ENCODE data around the gene IFT88.

IFT88 gene

DNA sequence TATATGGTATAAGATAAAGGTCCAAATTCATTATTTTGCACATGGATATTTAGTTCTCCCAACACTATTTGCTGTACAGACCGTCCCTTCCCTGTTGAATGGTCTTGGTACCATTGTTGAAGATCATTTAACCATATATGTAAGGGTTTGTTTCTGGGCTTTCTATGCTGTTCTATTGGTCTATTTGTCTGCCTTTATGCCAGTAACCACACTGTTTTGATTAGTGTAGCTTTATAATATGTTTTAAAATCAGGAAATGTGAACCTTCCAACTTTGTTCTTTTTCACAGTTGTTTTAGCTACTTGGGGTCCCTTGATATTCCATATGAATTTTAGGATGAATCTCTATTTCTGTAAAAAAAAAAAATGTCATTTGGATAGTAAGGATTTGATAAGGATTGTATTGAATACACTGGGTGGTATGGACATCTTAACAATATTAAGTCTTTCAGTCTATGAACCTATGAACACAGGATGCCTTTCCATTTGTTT, 16.9 kb downstream of the IFT88 start:
- no peaks in the 10 kb centered on the region for H3K9me3 ChIP-seq (ENCODE audit: insufficient read depth, low read depth, low read length)
- no peak overlapping the region for H3K18ac ChIP-seq (ENCODE audit: low read length)
- H4K12ac ChIP-seq (ENCODE audit: low read depth, low read length) = no peak overlapping the region
- H3K27me3 ChIP-seq (ENCODE audit: insufficient read depth, low read length) = no peaks in the 10 kb centered on the region
- H4K91ac ChIP-seq (ENCODE audit: low read depth, low read length) = no peak overlapping the region
- no peak overlapping the region for H2AFZ ChIP-seq (ENCODE audit: insufficient read depth, low read length, poor library complexity)
- no peak overlapping the region for H2BK5ac ChIP-seq (ENCODE audit: low read depth, low read length, poor library complexity)
- no peak overlapping the region for H3K27ac ChIP-seq (ENCODE audit: low read depth, low read length)
- H3K79me1 ChIP-seq (ENCODE audit: low read length) = no peaks in the 10 kb centered on the region
- DNase-seq = no peak
- no CpG with 5 or more reads among the region's 1 CpG for WGBS (ENCODE audit: extremely low coverage, insufficient coverage, insufficient read length)
- H3K9ac ChIP-seq (ENCODE audit: low read length) = no peak overlapping the region
- no peak overlapping the region for H2BK120ac ChIP-seq (ENCODE audit: insufficient read depth, low read length, poor library complexity)
- H3K79me2 ChIP-seq (ENCODE audit: control insufficient read depth, insufficient read depth, low read length, poor library complexity) = no peaks in the 10 kb centered on the region
- no peak overlapping the region for H3K4ac ChIP-seq (ENCODE audit: low read depth, low read length)
- H3K4me1 ChIP-seq (ENCODE audit: control insufficient read depth in 1 of 2, insufficient read depth in 2 of 2, low read length in 2 of 2) = no peaks in the 10 kb centered on the region
- no peak overlapping the region for H2AK5ac ChIP-seq (ENCODE audit: low read length)
- no peak overlapping the region for H3K4me3 ChIP-seq (ENCODE audit: low read depth, low read length)
- H3K14ac ChIP-seq (ENCODE audit: low read length) = no peak overlapping the region
- no peak overlapping the region for H2BK12ac ChIP-seq (ENCODE audit: low read length)
- H4K8ac ChIP-seq (ENCODE audit: low read depth, low read length) = no peak overlapping the region
- no peak overlapping the region for H3K23ac ChIP-seq (ENCODE audit: low read length)
- peaks cover 6 to 11% of the 10 kb centered on the region in 2 experiments for H3K36me3 ChIP-seq (ENCODE audit: control insufficient read depth in 1 of 2, insufficient read depth in 2 of 2, low read length in 2 of 2)
- no peak overlapping the region for H3K4me2 ChIP-seq (ENCODE audit: low read length)

DNA sequence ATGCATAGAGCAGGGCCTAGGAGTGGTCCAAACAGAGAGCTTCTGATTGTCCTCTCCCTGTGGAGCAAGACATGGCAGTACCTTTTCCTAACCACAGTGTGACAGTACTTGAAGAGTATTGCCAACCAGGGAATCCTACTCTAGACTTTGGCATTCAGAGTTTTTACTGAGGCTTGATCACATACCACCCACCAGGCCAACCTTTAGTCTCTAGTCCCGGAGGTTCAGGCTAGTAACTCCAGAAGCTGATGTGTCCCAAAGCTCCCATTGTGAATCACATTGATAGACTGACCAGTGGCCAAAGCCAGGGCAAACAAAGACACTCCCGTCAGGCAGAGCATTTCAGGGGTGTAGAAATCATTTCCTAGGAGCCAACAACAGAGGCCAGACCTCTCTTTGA, 18.4 kb downstream of the IFT88 start:
- Histone ChIP-seq H2AK5ac (ENCODE audit: low read length) (no peak overlapping the region), H3K4ac (ENCODE audit: low read depth, low read length) (no peak overlapping the region), H3K14ac (ENCODE audit: low read length) (no peak overlapping the region), H2BK12ac (ENCODE audit: low read length) (no peak overlapping the region), H3K27ac (ENCODE audit: low read depth, low read length) (no peak overlapping the region), H3K27me3 (ENCODE audit: insufficient read depth, low read length) (no peaks in the 10 kb centered on the region), H3K4me2 (ENCODE audit: low read length) (no peak overlapping the region), H3K18ac (ENCODE audit: low read length) (no peak overlapping the region), H3K36me3 (ENCODE audit: control insufficient read depth in 1 of 2, insufficient read depth in 2 of 2, low read length in 2 of 2) (peaks cover 2 to 4% of the 10 kb centered on the region in 2 experiments), H3K9me3 (ENCODE audit: insufficient read depth, low read depth, low read length) (no peaks in the 10 kb centered on the region), H4K12ac (ENCODE audit: low read depth, low read length) (no peak overlapping the region), H3K4me1 (ENCODE audit: control insufficient read depth in 1 of 2, insufficient read depth in 2 of 2, low read length in 2 of 2) (no peaks in the 10 kb centered on the region), H4K91ac (ENCODE audit: low read depth, low read length) (no peak overlapping the region), H3K4me3 (ENCODE audit: low read depth, low read length) (no peak overlapping the region), H3K23ac (ENCODE audit: low read length) (no peak overlapping the region), H2BK5ac (ENCODE audit: low read depth, low read length, poor library complexity) (no peak overlapping the region), H3K79me1 (ENCODE audit: low read length) (no peaks in the 10 kb centered on the region), H2BK120ac (ENCODE audit: insufficient read depth, low read length, poor library complexity) (no peak overlapping the region), H3K79me2 (ENCODE audit: control insufficient read depth, insufficient read depth, low read length, poor library complexity) (no peaks in the 10 kb centered on the region), H4K8ac (ENCODE audit: low read depth, low read length) (no peak overlapping the region), H2AFZ (ENCODE audit: insufficient read depth, low read length, poor library complexity) (no peak overlapping the region), H3K9ac (ENCODE audit: low read length) (no peak overlapping the region)
- no CpG with 5 or more reads among the region's 2 CpGs for WGBS (ENCODE audit: extremely low coverage, insufficient coverage, insufficient read length)
- no peak for DNase-seq

DNA sequence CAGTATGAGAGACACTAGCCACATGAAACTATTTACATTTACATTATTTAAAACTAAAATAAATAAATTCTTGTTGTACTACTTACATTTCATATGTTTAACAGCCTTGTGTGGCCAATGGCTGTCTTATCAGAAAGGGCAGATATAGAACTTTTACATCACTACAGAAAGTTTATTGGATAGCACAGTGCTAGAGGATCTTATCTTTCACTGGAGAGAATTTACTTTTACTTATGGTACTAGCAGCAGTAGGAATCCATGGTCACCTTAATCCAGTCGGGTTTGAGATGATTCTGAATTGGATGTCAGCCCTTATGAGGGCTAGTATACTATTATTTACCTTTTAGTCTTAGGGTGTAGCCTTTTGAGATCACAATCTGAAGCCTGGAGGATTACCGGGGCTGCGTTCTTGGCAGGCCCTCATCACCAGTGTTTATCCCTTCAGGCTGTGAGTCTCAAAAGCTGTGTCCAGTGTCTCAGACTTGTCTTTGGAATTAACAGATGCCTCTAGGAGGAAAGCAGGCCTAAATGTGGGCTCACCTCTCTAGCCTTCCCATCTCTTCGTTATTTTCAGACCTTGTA, 21.7 kb downstream of the IFT88 start:
- Histone ChIP-seq H3K9ac (ENCODE audit: low read length) (no peak overlapping the region), H4K12ac (ENCODE audit: low read depth, low read length) (no peak overlapping the region), H3K27me3 (ENCODE audit: insufficient read depth, low read length) (no peaks in the 10 kb centered on the region), H2BK5ac (ENCODE audit: low read depth, low read length, poor library complexity) (no peak overlapping the region), H3K23ac (ENCODE audit: low read length) (no peak overlapping the region), H3K4me3 (ENCODE audit: low read depth, low read length) (no peak overlapping the region), H2AFZ (ENCODE audit: insufficient read depth, low read length, poor library complexity) (no peak overlapping the region), H3K18ac (ENCODE audit: low read length) (no peak overlapping the region), H3K14ac (ENCODE audit: low read length) (no peak overlapping the region), H3K27ac (ENCODE audit: low read depth, low read length) (no peak overlapping the region), H4K91ac (ENCODE audit: low read depth, low read length) (no peak overlapping the region), H3K79me1 (ENCODE audit: low read length) (no peaks in the 10 kb centered on the region), H2BK120ac (ENCODE audit: insufficient read depth, low read length, poor library complexity) (no peak overlapping the region), H3K4me1 (ENCODE audit: control insufficient read depth in 1 of 2, insufficient read depth in 2 of 2, low read length in 2 of 2) (no peaks in the 10 kb centered on the region), H3K4me2 (ENCODE audit: low read length) (no peak overlapping the region), H3K79me2 (ENCODE audit: control insufficient read depth, insufficient read depth, low read length, poor library complexity) (no peaks in the 10 kb centered on the region), H3K4ac (ENCODE audit: low read depth, low read length) (no peak overlapping the region), H4K8ac (ENCODE audit: low read depth, low read length) (no peak overlapping the region), H2AK5ac (ENCODE audit: low read length) (no peak overlapping the region), H3K9me3 (ENCODE audit: insufficient read depth, low read depth, low read length) (no peaks in the 10 kb centered on the region), H2BK12ac (ENCODE audit: low read length) (no peak overlapping the region), H3K36me3 (ENCODE audit: control insufficient read depth in 1 of 2, insufficient read depth in 2 of 2, low read length in 2 of 2) (peaks cover 4% of the 10 kb centered on the region in 2 experiments)
- WGBS (ENCODE audit: extremely low coverage, insufficient coverage, insufficient read length) = no CpG with 5 or more reads among the region's 4 CpGs
- peak; percentile 16 to 20 for DNase-seq

DNA sequence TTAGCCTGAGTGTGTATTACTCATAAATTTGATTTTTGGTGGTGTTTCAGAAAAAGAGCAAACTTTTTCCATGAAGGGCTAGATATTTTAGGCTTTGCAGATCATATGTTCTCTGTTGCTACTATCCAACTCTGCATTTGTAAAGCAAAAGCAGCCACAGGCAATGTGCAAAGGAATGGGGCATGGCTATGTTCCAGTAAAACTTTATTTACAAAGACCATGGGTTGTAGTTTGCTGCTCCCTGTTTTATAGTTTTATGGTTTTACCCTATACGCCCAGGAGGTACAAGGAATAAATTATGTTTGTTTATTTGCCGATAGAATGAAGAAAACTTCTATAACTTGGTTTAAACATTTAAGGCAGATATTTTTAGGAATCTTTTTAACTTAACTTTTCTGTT, 23.6 kb downstream of the IFT88 start:
- no CpG with 5 or more reads among the region's 2 CpGs for WGBS (ENCODE audit: extremely low coverage, insufficient coverage, insufficient read length)
- H3K9ac ChIP-seq (ENCODE audit: low read length) = no peak overlapping the region
- no peak overlapping the region for H3K27ac ChIP-seq (ENCODE audit: low read depth, low read length)
- H4K12ac ChIP-seq (ENCODE audit: low read depth, low read length) = no peak overlapping the region
- H4K8ac ChIP-seq (ENCODE audit: low read depth, low read length) = no peak overlapping the region
- no peaks in the 10 kb centered on the region for H3K27me3 ChIP-seq (ENCODE audit: insufficient read depth, low read length)
- H4K91ac ChIP-seq (ENCODE audit: low read depth, low read length) = no peak overlapping the region
- H3K4me3 ChIP-seq (ENCODE audit: low read depth, low read length) = no peak overlapping the region
- H3K79me2 ChIP-seq (ENCODE audit: control insufficient read depth, insufficient read depth, low read length, poor library complexity) = no peaks in the 10 kb centered on the region
- H2AK5ac ChIP-seq (ENCODE audit: low read length) = no peak overlapping the region
- no peak overlapping the region for H3K14ac ChIP-seq (ENCODE audit: low read length)
- H3K4me1 ChIP-seq (ENCODE audit: control insufficient read depth in 1 of 2, insufficient read depth in 2 of 2, low read length in 2 of 2) = no peaks in the 10 kb centered on the region
- no peaks in the 10 kb centered on the region for H3K9me3 ChIP-seq (ENCODE audit: insufficient read depth, low read depth, low read length)
- H3K4me2 ChIP-seq (ENCODE audit: low read length) = no peak overlapping the region
- no peak overlapping the region for H2BK5ac ChIP-seq (ENCODE audit: low read depth, low read length, poor library complexity)
- H2AFZ ChIP-seq (ENCODE audit: insufficient read depth, low read length, poor library complexity) = no peak overlapping the region
- H3K36me3 ChIP-seq (ENCODE audit: control insufficient read depth in 1 of 2, insufficient read depth in 2 of 2, low read length in 2 of 2) = peaks cover 0 to 2% of the 10 kb centered on the region in 2 experiments
- H3K23ac ChIP-seq (ENCODE audit: low read length) = no peak overlapping the region
- H3K79me1 ChIP-seq (ENCODE audit: low read length) = no peaks in the 10 kb centered on the region
- H3K4ac ChIP-seq (ENCODE audit: low read depth, low read length) = no peak overlapping the region
- no peak for DNase-seq
- H2BK12ac ChIP-seq (ENCODE audit: low read length) = no peak overlapping the region
- H3K18ac ChIP-seq (ENCODE audit: low read length) = no peak overlapping the region
- H2BK120ac ChIP-seq (ENCODE audit: insufficient read depth, low read length, poor library complexity) = no peak overlapping the region
